GM21619 (cell line): ENCODE measurements around the gene SENP2.
"Not testable (repeated sequence)": the region's sequence is repeated elsewhere in the genome, so short reads cannot be mapped to it uniquely, and the experiment has no call there.

Experiments
- ATAC-seq: cut with Tn5 transposase; IDR thresholded peaks from one replicate; pipeline ENCODE4 v1.9.1; 2021; ENCODE audit not compliant: unreplicated experiment

SENP2 gene

GRCh38 chr3:185647134-185647879 lies 61.2 kb downstream of the SENP2 start:
- ATAC-seq = no peak

- ATAC-seq = no peak
Observed at GRCh38 chr3:185647880-185648210, 61.8 kb downstream of the SENP2 start.

- no peak for ATAC-seq
Observed at GRCh38 chr3:185648396-185648795, 62.3 kb downstream of the SENP2 start.

- ATAC-seq = no peak
Observed at GRCh38 chr3:185649414-185649813, 63.3 kb downstream of the SENP2 start.

GRCh38 chr3:185651971-185652370 lies 65.9 kb downstream of the SENP2 start:
- ATAC-seq = no peak

- ATAC-seq = no peak
Observed at GRCh38 chr3:185653949-185654757, 68.1 kb downstream of the SENP2 start.

- ATAC-seq = no peak
Observed at GRCh38 chr3:185654758-185655145, 68.7 kb downstream of the SENP2 start.

- no peak for ATAC-seq
Observed at GRCh38 chr3:185655426-185656320, 69.6 kb downstream of the SENP2 start.

- no peak for ATAC-seq
Observed at GRCh38 chr3:185656321-185656840, 70.3 kb downstream of the SENP2 start.

- ATAC-seq = no peak
Observed at GRCh38 chr3:185657211-185657610, 71.1 kb downstream of the SENP2 start.

- ATAC-seq = no peak
Observed at GRCh38 chr3:185657691-185658503, 71.8 kb downstream of the SENP2 start.

- no peak for ATAC-seq
Observed at GRCh38 chr3:185658504-185658912, 72.4 kb downstream of the SENP2 start.

- ATAC-seq = no peak
Observed at GRCh38 chr3:185658943-185659342, 72.8 kb downstream of the SENP2 start.

GRCh38 chr3:185659942-185660921 lies 74.1 kb downstream of the SENP2 start:
- peak; percentile 57 for ATAC-seq

GRCh38 chr3:185661296-185661695 lies 75.2 kb downstream of the SENP2 start:
- ATAC-seq = not testable (repeated sequence)

- no peak for ATAC-seq
Observed at GRCh38 chr3:185661772-185662171, 75.7 kb downstream of the SENP2 start.

- ATAC-seq = no peak
Observed at GRCh38 chr3:185663929-185664328, 77.8 kb downstream of the SENP2 start.

GRCh38 chr3:185667574-185667973 lies 81.5 kb downstream of the SENP2 start:
- no peak for ATAC-seq

GRCh38 chr3:185677146-185677829 lies 91.2 kb downstream of the SENP2 start:
- no peak for ATAC-seq
